A673 (cell line): ENCODE data around the gene DAB1. TPM values are rescaled to one million over a fixed set of nuclear protein-coding genes. Genes with fewer than 3 reads are reported as not detected.

Source experiments
- BruUV-seq: library from RNA; stranded (reverse); fragments of 400-500 nt; replicated peaks from 2 replicates; lab custom pipeline; 2021; lab: Mats Ljungman, UMichigan
- CTCF ChIA-PET: fragments of 300-600 bp; sonication (Branson Sonifier 250); formaldehyde crosslinking; loops from one replicate; lab custom pipeline; 2022; ENCODE audit warnings: antibody characterized with exemption; lab: Charles Lee
- POLR2A ChIA-PET: fragments of 300-600 bp; sonication (Branson Sonifier 250); formaldehyde crosslinking; loops from one replicate; lab custom pipeline; 2022; ENCODE audit warnings: antibody characterized with exemption; ENCODE audit not compliant: low non-redundant PET; lab: Charles Lee
- DNase-seq: peaks from one replicate; pipeline ENCODE4 v3.0.0-alpha.2; 2015; ENCODE audit warnings: low spot score
- H3K27ac ChIP-seq: fragments of 200-600 bp; sonication (generic); 2 replicates; pipeline ENCODE4 v1.5.1; 2016; ENCODE audit warnings: mixed run types, low read depth, mild to moderate bottlenecking, mixed read lengths, antibody characterized with exemption, low read length; ENCODE audit not compliant: poor library complexity, severe bottlenecking
- H3K27me3 ChIP-seq: fragments of 200-600 bp; sonication (generic); replicated peaks from 2 replicates; pipeline ENCODE4 v1.6.1; 2017; ENCODE audit warnings: mixed run types, low read depth, mild to moderate bottlenecking, mixed read lengths, antibody characterized with exemption, low read length; ENCODE audit not compliant: insufficient read depth, poor library complexity
- H3K36me3 ChIP-seq: fragments of 200-600 bp; sonication (generic); 2 replicates; pipeline ENCODE4 v1.6.1; 2016; ENCODE audit warnings: mixed run types, mild to moderate bottlenecking, mixed read lengths, antibody characterized with exemption, low read length; ENCODE audit not compliant: insufficient read depth, poor library complexity, severe bottlenecking
- H3K4me1 ChIP-seq: fragments of 200-600 bp; sonication (generic); 2 replicates; pipeline ENCODE4 v1.6.1; 2017; ENCODE audit warnings: mixed run types, mild to moderate bottlenecking, mixed read lengths, antibody characterized with exemption, low read length; ENCODE audit not compliant: insufficient read depth, poor library complexity, severe bottlenecking
- H3K4me3 ChIP-seq: fragments of 200-600 bp; sonication (generic); 2 replicates; pipeline ENCODE4 v1.5.1; 2016; ENCODE audit warnings: low read depth, mixed run types, mild to moderate bottlenecking, mixed read lengths, low read length; ENCODE audit not compliant: poor library complexity, severe bottlenecking
- H3K9me3 ChIP-seq: fragments of 200-600 bp; sonication (generic); 2 replicates; pipeline ENCODE4 v1.6.1; 2016; ENCODE audit warnings: mixed run types, low read depth, mild to moderate bottlenecking, mixed read lengths, antibody characterized with exemption, low read length; ENCODE audit not compliant: poor library complexity, severe bottlenecking
- CTCF ChIP-seq: fragments of 300-800, 200-600 bp; sonication (generic); conservative IDR thresholded peaks from 2 replicates; pipeline ENCODE4 v1.5.1; 2017; ENCODE audit warnings: low read depth, mild to moderate bottlenecking, antibody characterized with exemption, low read length, moderate library complexity, mixed read lengths
- EZH2 ChIP-seq: fragments of 200-600 bp; sonication (generic); IDR thresholded peaks from 2 replicates; pipeline ENCODE4 v1.6.1; 2017; ENCODE audit warnings: borderline replicate concordance, low read depth, mild to moderate bottlenecking, mixed read lengths, antibody characterized with exemption, low read length; ENCODE audit not compliant: poor library complexity, severe bottlenecking
- intact Hi-C: fragments of 100-400 bp; cut with micrococcal nuclease; formaldehyde crosslinking; loops from one replicate; pipeline ENCODE4 v1.10.0; 2022; ENCODE audit not compliant: unreplicated experiment
- total RNA-seq: library from RNA; stranded (reverse); gene quantifications from 2 replicates; pipeline ENCODE4 v1.2.3, GENCODE V29; 2021

The DAB1 gene
- total RNA-seq, 1 experiment from 2014 or later = 112 TPM

- BruUV-seq = no TSS peak
- ChIA-PET CTCF (no interaction called here), POLR2A (interaction anchor here (0.7 kb wide), 1 partner anchor 646 kb away, joined by 3 read pairs; no protein-coding TSS in a partner anchor)
- no peak for TF ChIP-seq CTCF
- no peak for TF ChIP-seq EZH2
- intact Hi-C loops = no loop called here
- Histone ChIP-seq H3K27ac (no peak overlapping the region), H3K4me1 (peaks cover 10% of the 10 kb centered on the region), H3K9me3 (no peaks in the 10 kb centered on the region), H3K27me3 (no peaks in the 10 kb centered on the region), H3K4me3 (no peak overlapping the region), H3K36me3 (no peaks in the 10 kb centered on the region)
- DNase-seq = no peak
These were observed 308.7 kb downstream of the DAB1 start for GRCh38 chr1:57115030-57115614.

DNA sequence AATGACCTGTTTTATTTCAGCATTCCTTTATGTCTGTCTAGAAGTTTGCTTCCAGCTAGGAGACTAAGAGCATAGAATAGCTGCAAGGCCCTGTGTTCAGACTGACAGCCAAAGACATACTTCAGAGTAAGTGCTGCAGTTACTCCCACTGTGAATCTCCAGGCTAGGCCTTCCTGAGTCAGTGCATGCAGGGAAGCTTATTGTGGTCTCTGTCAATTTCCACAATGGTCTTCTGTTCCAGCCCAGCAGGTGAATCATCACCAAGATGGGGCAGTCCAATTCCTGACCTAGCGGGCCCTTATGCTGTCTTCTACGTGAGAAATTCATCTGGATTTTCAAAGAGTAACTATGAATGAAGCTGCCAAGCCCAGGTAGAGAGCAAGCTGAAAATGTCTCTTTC, 311.7 kb downstream of the DAB1 start:
- H3K4me1 ChIP-seq = no peaks in the 10 kb centered on the region
- TF ChIP-seq EZH2 (no peak), CTCF (no peak)
- ChIA-PET POLR2A (no interaction called here), CTCF (no interaction called here)
- no peak overlapping the region for H3K4me3 ChIP-seq
- no TSS peak for BruUV-seq
- H3K36me3 ChIP-seq = no peaks in the 10 kb centered on the region
- no peaks in the 10 kb centered on the region for H3K9me3 ChIP-seq
- H3K27me3 ChIP-seq = no peaks in the 10 kb centered on the region
- intact Hi-C loops = no loop called here
- no peak overlapping the region for H3K27ac ChIP-seq
- peak; percentile 15 for DNase-seq

DNA sequence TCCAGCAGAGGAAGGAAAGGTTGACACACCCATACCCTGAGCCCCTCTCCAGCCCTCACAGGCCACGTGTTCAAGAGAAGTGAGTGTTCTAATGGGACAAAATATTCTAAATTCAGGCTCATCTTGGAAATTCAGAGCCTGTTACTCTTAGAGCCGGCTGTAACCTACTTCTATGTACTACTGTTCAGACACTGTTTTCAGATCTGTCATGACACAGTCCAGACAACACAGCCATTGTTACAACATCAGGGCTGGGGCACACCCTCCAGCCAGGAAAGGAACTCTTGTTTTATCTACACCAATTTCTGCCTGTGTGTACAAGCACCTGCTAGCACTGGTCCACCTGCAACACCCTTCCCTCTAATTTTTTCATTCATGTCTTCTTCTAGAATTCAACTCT, 312.7 kb downstream of the DAB1 start:
- no peak for TF ChIP-seq EZH2
- TF ChIP-seq CTCF = no peak
- intact Hi-C loops = no loop called here
- POLR2A ChIA-PET = no interaction called here
- H3K27me3 ChIP-seq = no peaks in the 10 kb centered on the region
- H3K36me3 ChIP-seq = no peaks in the 10 kb centered on the region
- CTCF ChIA-PET = no interaction called here
- H3K4me1 ChIP-seq = peaks cover 4% of the 10 kb centered on the region
- no peaks in the 10 kb centered on the region for H3K9me3 ChIP-seq
- BruUV-seq = no TSS peak
- DNase-seq = no peak
- no peak overlapping the region for H3K4me3 ChIP-seq
- H3K27ac ChIP-seq = no peak overlapping the region
